GM12874 (cell line): ENCODE results near the gene MGRN1.
A peak's percentile ranks its signal among the peaks of the same experiment; 100 is the strongest.

Experiments used
- TF ChIP-seq, protein P1 (sequence below): IDR thresholded peaks from 2 replicates; pipeline ENCODE4 v1.5.1; 2011; ENCODE audit warnings: low read depth, mild to moderate bottlenecking, control low read depth, low read length, moderate library complexity; ENCODE audit not compliant: insufficient read depth

MGRN1 gene

DNA sequence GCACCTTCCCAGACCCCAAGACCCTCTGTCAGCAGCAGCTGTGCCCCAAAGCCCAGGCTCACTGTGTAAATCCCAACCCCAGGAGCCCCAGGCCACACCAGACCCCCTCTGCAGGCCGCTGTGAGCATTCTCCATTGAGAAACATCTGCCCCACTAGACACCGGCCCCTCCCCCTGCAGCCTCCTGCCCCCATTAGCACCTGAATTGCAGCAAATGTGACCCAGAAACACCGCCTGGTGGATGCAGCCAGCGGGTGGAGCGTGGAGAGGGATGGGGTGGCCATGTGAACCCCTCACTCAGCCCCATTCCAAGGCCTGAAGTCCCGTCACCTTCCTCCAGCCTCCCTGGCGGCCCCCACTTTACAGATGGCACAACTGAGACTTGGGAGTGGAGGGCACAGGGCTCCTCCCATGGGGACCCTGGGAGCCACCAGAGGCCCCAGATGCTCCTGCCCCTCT lies 12.1 kb upstream of the MGRN1 start:
- TF ChIP-seq, protein P1, sequence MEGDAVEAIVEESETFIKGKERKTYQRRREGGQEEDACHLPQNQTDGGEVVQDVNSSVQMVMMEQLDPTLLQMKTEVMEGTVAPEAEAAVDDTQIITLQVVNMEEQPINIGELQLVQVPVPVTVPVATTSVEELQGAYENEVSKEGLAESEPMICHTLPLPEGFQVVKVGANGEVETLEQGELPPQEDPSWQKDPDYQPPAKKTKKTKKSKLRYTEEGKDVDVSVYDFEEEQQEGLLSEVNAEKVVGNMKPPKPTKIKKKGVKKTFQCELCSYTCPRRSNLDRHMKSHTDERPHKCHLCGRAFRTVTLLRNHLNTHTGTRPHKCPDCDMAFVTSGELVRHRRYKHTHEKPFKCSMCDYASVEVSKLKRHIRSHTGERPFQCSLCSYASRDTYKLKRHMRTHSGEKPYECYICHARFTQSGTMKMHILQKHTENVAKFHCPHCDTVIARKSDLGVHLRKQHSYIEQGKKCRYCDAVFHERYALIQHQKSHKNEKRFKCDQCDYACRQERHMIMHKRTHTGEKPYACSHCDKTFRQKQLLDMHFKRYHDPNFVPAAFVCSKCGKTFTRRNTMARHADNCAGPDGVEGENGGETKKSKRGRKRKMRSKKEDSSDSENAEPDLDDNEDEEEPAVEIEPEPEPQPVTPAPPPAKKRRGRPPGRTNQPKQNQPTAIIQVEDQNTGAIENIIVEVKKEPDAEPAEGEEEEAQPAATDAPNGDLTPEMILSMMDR: 0 out of 2 replicates have a peak, but pooled peaks have one; percentile 1

DNA sequence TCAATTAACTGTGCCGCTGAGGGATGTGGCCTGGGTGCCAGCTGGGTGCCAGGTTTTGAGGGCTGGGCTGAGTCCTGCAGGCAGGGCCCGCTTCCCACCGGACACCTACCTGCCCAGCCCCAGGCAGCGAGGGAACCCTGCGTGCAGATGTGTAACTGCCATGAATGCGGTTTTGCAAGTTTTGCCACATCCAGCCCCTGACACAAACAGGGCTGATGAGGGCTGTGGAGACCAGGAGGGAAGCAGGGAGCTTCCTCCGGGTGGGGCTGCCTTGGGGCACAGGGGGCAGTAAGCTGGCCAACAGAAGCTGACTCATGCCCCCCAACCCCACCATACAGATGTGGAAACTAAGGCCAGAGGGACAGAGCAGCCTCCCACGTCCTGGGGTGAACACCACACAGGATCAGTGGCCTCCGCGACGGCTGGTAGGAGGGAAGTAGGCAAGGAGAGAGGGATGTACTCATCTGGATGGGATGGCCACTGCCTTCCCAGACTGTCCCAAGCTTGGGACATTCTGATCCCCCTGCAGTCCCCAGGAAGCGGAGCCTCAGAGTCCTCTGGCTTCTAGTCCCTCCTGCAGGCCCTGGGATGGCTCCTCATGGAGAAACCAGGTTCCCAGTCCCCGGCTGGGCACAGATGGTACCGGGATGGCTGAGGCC lies 11.5 kb upstream of the MGRN1 start:
- TF ChIP-seq, protein P1: no peak

DNA sequence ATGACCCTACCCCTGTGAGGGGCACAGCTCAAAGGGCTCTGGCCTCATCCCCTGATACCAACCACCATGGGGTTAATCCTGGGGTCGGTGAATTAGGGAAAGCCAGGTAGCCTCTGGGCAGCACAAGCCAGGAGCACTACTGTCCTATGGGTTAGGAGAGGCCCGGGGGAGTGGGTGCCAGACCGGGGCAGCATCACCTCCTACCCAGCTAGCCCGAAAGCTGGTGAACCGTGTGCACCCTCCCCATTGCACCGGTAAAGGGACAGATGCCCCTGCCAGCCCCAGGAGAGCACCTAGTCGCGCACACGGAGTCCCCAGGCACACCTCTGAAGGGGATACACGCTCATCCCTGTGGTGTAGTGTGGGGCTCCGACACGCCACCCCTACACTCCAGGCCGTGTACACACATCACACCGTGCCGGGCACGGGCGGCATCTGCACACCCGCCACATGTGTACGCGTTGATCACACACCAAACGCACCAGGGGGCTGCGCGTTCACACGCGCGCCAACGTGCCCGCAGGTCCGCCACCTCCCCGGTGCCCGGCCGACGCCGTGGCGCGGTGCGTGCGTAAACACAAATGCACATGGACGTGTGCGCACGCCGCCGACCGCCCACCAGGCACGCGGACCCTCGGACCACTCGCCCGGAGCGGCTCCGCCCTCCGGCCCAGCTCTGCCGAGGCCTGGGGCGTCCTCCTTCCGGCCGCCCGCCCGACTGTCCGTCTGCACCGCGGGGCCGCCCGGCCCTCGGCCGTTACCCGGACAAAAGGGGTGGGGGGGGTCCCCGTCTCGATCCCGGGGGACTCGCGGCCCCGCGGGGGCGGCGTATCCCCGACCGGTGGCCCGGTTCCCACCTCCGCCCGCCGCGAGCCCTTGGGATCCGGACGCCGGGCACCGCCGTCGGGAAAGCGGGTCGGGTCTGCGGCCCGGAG lies 10.7 kb upstream of the MGRN1 start:
- TF ChIP-seq, protein P1: no peak

DNA sequence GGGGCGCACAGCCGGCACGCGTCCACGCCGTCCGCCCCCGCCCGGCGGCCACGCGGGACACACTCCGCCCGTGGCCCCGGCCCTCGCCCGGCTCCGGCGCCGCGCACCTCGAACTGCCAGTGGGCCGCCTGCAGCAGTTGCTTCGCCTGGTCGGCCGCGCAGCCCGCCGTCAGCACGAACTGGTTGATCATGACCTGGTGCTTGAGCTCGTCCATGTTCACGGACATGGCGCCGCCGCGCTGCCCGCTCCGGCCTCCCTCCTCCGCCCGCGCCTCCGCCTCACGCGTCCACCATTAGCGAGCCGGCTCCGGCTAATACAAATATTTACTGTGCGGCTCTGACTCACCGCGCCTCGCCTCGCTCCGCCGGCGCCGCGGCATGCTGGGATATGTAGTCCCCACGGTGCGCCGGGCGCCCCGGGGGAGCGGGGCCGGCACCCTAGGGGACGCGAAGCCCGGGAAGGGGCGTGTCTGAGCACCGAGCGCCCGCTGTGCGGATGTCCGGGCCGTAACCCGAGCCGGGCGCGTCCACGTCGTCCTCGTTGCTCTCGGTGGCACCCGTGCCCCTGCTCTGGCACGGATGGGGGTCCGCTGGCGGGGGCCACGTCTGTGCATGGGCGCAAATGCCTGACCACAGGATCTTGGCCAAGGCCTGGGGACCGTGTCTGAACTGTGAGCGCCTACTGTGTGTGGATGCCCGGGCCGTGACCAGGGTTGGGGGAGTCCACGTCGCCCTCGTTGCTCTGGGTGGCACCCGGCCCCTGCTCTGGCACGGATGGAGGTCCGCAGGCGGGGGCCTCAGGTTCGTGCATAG lies 9.8 kb upstream of the MGRN1 start, which contains the start of gene UBALD1:
TSS of gene UBALD1 (minus strand) at position 318 of the 813 bp plus-strand sequence. CDS start at position 227, 91 bp downstream.
- TF ChIP-seq, protein P1: no peak

DNA sequence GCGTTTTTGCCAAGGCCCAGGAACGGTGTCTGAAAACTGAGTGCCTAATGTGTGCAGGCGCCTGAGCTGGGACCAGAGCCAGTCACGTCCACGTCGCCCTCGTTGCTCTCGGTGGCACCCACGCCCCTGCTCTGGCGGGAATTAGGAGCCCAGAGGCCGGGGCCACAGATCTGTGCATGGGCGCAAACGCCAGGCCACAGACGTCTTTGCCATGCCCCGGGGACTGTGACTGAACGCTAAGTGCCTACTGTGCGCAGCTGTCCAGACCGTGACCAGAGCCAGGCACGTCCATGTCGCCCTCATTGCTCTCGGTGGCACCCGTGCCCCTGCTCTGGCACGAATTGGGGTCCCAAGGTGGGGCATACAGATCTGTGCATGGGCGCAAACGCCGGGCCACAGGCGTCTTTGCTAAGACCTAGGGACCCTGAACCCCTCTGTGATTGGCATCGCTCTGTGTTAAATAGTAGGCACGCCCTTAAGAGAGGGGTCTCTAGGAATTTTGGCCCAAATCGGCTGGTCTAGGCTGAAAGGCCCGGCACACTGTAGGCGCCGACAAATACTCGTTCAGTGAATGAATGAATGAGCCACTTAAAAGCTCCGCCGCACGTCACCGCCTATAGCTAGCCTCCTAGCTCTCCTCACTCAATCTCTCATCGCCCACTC lies 9.1 kb upstream of the MGRN1 start:
- TF ChIP-seq, protein P1: no peak

DNA sequence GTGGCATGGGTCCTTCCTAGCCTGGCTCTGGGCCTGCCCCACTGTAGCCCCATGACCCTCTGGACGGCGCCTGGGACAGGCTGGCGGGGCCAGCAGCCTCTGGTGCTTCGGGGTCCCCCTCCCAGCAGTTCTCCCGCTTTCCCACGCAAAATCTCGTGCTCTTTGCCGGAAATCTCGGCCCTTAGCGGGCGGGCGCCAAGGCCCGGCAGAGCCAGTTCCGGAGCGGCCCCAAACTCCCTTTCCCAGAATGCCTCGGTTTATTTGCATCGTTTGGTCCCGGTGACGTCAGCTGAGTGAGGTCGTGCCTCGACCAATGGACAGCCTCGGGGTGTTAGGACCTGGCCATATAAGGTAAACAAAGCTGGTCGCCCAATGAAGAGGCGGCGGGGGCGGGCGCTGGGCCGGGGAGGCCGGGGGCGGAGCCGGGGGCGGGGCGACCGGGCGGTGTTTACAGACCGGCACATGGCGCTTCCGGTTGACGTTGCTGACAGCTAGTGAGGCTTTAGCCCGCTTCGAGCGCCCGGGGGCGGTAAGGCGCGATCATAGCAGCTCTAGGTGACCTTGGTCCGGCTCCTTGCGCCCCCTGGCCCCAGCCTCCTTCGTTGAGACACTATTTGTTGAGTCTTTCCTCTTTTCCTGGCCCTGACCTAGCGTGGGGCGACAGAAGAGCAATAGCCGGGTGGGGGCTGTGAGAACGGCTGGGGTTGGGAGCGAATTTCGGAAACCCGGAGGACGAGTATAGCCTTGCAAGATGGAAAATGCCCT lies 8.4 kb upstream of the MGRN1 start:
- TF ChIP-seq, protein P1: peak; percentile 62
